ENCODE results near the gene EAF2.
"Not testable (repeated sequence)": the region's sequence is repeated elsewhere in the genome, so short reads cannot be mapped to it uniquely, and the experiment has no call there.

Gene EAF2

GRCh38 chr3:121863247-121863646 is 28.2 kb downstream of the EAF2 start:
- DNase-seq (ENCODE audit: low read depth), result not testable (repeated sequence)

- no peak for DNase-seq (ENCODE audit: low read depth)
Observed at GRCh38 chr3:121863801-121864200, 28.8 kb downstream of the EAF2 start.

GRCh38 chr3:121869736-121870135 is 34.7 kb downstream of the EAF2 start:
- DNase-seq (ENCODE audit: low read depth), result no peak

GRCh38 chr3:121870717-121871116 is 35.7 kb downstream of the EAF2 start:
- no peak for DNase-seq (ENCODE audit: low read depth)

GRCh38 chr3:121871430-121871829 is 36.4 kb downstream of the EAF2 start:
- DNase-seq (ENCODE audit: low read depth), result no peak

- no peak for DNase-seq (ENCODE audit: low read depth)
Observed at GRCh38 chr3:121878411-121878810, 43.4 kb downstream of the EAF2 start.

- no peak for DNase-seq (ENCODE audit: low read depth)
Observed at GRCh38 chr3:121883507-121883906, 48.5 kb downstream of the EAF2 start.

- no peak for DNase-seq (ENCODE audit: low read depth)
Observed at GRCh38 chr3:121885386-121885785, 50.4 kb downstream of the EAF2 start.

GRCh38 chr3:121894301-121894990 is 59.4 kb downstream of the EAF2 start, which contains the start of gene SLC15A2:
SLC15A2 (plus strand) TSS chr3:121894401; CDS start chr3:121894477, 76 bp downstream.
- DNase-seq (ENCODE audit: low read depth), result no peak

- DNase-seq (ENCODE audit: low read depth), result no peak
Observed at GRCh38 chr3:121895121-121895520, 60.1 kb downstream of the EAF2 start.

GRCh38 chr3:121895736-121896135 is 60.7 kb downstream of the EAF2 start:
- no peak for DNase-seq (ENCODE audit: low read depth)

- no peak for DNase-seq (ENCODE audit: low read depth)
Observed at GRCh38 chr3:121896823-121897222, 61.8 kb downstream of the EAF2 start.

GRCh38 chr3:121897296-121897695 is 62.3 kb downstream of the EAF2 start:
- DNase-seq (ENCODE audit: low read depth), result no peak

GRCh38 chr3:121913305-121913990 is 78.4 kb downstream of the EAF2 start:
- DNase-seq (ENCODE audit: low read depth), result no peak

GRCh38 chr3:121914081-121914998 is 79.3 kb downstream of the EAF2 start:
- no peak for DNase-seq (ENCODE audit: low read depth)

- DNase-seq (ENCODE audit: low read depth), result no peak
Observed at GRCh38 chr3:121916189-121916588, 81.2 kb downstream of the EAF2 start.

- no peak for DNase-seq (ENCODE audit: low read depth)
Observed at GRCh38 chr3:121918779-121919483, 83.9 kb downstream of the EAF2 start.

- DNase-seq (ENCODE audit: low read depth), result no peak
Observed at GRCh38 chr3:121924734-121925133, 89.7 kb downstream of the EAF2 start.

GRCh38 chr3:121926380-121926779 is 91.4 kb downstream of the EAF2 start:
- DNase-seq (ENCODE audit: low read depth), result no peak

All from activated T-helper 9 cell treated with anti-CD3 and anti-CD28 coated beads, Interleukin-2, amount 50 U/mL, for 16 hours (primary cell).